Pancreas (tissue), 10 donors: ENCODE results near the gene GMPPA. TPM values are rescaled to one million over a fixed set of nuclear protein-coding genes. Genes with fewer than 3 reads are reported as not detected.

Experiments used
- ATAC-seq, 4 donors: fragments of 200-7000 bp; cut with Tn5 transposase; one replicate each; pipeline versions ENCODE4 v1.8.0 to v1.9.1; 2020; ENCODE audit warnings: mild to moderate bottlenecking in 4 of 4, moderate library complexity in 4 of 4
- DNase-seq, 6 donors: peaks; one replicate each; pipeline ENCODE4 v3.0.0-alpha.2; 2020
- FAIRE-seq: peaks from 2 replicates; lab custom pipeline; 2012; peaks lifted over from hg19 to GRCh38; lab: Jason Lieb, UNC
- H3K27ac ChIP-seq, 4 donors: fragments of 200-600 bp; sonication (generic); 1 replicate in 3 of 4; 2 replicates in 1 of 4; pipeline versions ENCODE4 v1.5.0 to v1.8.0; 2020
- H3K27me3 ChIP-seq, 4 donors: fragments of 200-600 bp; one replicate each; pipeline ENCODE4 v1.8.0; 2021
- H3K36me3 ChIP-seq, 3 donors: fragments of 200-600 bp; sonication (generic) in 1 of 3; one replicate each; pipeline versions ENCODE4 v1.5.0 to v1.8.0; 2020 to 2021
- H3K4me1 ChIP-seq, 3 donors: fragments of 200-600 bp; one replicate each; pipeline ENCODE4 v1.8.0; 2021
- H3K4me3 ChIP-seq, 4 donors: fragments of 200-600 bp; sonication (generic) in 2 of 4; one replicate each; pipeline versions ENCODE4 v1.5.0 to v1.8.0; 2020 to 2021
- H3K9me3 ChIP-seq, 4 donors: fragments of 200-600 bp; one replicate each; pipeline ENCODE4 v1.8.0; 2021
- CTCF ChIP-seq, 4 donors: fragments of 200-600 bp; sonication (generic) in 3 of 4; IDR thresholded peaks; one replicate each; pipeline versions ENCODE4 v1.5.0 to v1.8.0; 2021; ENCODE audit warnings: antibody characterized with exemption in 4 of 4
- WGBS, 2 donors: extraction: QIAGEN DNeasy Blood & Tissue Kit; methylation state at CpG; one replicate each; pipeline ENCODE4 v1.1.7; 2013; 5-methylcytosine and 5-hydroxymethylcytosine counted together
- intact Hi-C, 3 donors: fragments of 100-400 bp; cut with DNase I; formaldehyde crosslinking; loops; one replicate each; pipeline versions ENCODE4 v1.11.1 to v1.14.2; 2022
- polyA plus RNA-seq, 2 donors: library from polyadenylated mRNA; stranded (reverse); fragments of 200-250 nt; gene quantifications; one replicate each; pipeline ENCODE4 v1.2.3, GENCODE V29; 2013
- total RNA-seq, 6 donors: library from RNA; stranded (reverse); fragmentation: NEBNext Ultra II Directional in 4 of 6; extraction: Animal tissue kit (Norgen Biotek cat#: 25700) in 4 of 6; gene quantifications; one replicate each; pipeline versions ENCODE4 v1.2.1 to v1.2.4, GENCODE V29; 2021 to 2023
- donor health status: healthy with polysubstance abuse.
- donor health status: DM: no; HTN: no; CAD: no; lungs with moderate emphysema.
- donor health status: DM: no; HTN: no; CAD: no.
- donor health status: control.
- donor health status: control.
- donor health status: Bipolar disorder and iron deficiency.
- donor health status: DM: yes; HTN: yes; CAD: no.
- donor health status: DM: no; HTN: no; CAD: no.
- donor health status: DM: no; HTN: no; CAD: no.
- donor health status: DM: yes; HTN: yes; CAD: no.

GMPPA gene
- total and polyA plus RNA-seq, 8 donors: 24.4 to 90.8 (median 35.6) TPM

- no peak for FAIRE-seq
- DNase-seq: peak in 1 of 6 donors; percentile 76
These were observed 42.3 kb downstream of the GMPPA start for GRCh38 chr2:219540784-219541504.

GRCh38 chr2:219541611-219542180 is 43.0 kb downstream of the GMPPA start:
- Histone ChIP-seq H3K27ac (peak overlapping the region; percentile 5 to 98 (median 55)), H3K9me3 (no peaks in the 10 kb centered on the region), H3K36me3 (peaks cover 2 to 26% (median 19%) of the 10 kb centered on the region in 3 donors), H3K27me3 (no peaks in the 10 kb centered on the region), H3K4me3 (peak overlapping the region in 3 of 4 donors; percentile 79 to 92 (median 90)), H3K4me1 (peaks cover 0 to 9% (median 5%) of the 10 kb centered on the region in 3 donors)
- DNase-seq (peak; percentile 87 to 98 (median 95)), ATAC-seq (peak; percentile 48 to 75 (median 66)), FAIRE-seq (no peak)
- intact Hi-C loops: loop anchor here in 2 of 3 donors (2.0 to 5.0 kb wide), 2 partner anchors 101 kb away; no protein-coding TSS in a partner anchor
- TF ChIP-seq CTCF (IDR thresholded peaks at IDR 0.05): peak; percentile 86 to 96 (median 93)
- WGBS, 2 donors: 5 to 6% methylated on average over 41 to 48 of the region's 48 CpGs

More at GRCh38 chr2:219540784-219541504, 42.3 kb downstream of the GMPPA start:
- Histone ChIP-seq H3K27me3 (no peaks in the 10 kb centered on the region), H3K36me3 (peaks cover 2 to 26% (median 19%) of the 10 kb centered on the region in 3 donors), H3K4me1 (peaks cover 0 to 9% (median 5%) of the 10 kb centered on the region in 3 donors), H3K9me3 (no peaks in the 10 kb centered on the region), H3K4me3 (no peak overlapping the region), H3K27ac (no peak overlapping the region)
- intact Hi-C loops: loop anchor here in 2 of 3 donors (2.0 to 5.0 kb wide), 2 partner anchors 101 to 102 kb away; no protein-coding TSS in a partner anchor
- ATAC-seq: no peak
- TF ChIP-seq CTCF (IDR thresholded peaks at IDR 0.05): no peak
- WGBS, 2 donors: 80 to 87% methylated on average over 12 of the region's 12 CpGs

GRCh38 chr2:219542931-219543595 is 44.4 kb downstream of the GMPPA start:
- peaks cover 2 to 26% (median 19%) of the 10 kb centered on the region in 3 donors for H3K36me3 ChIP-seq
- ATAC-seq (peak; percentile 25 to 53 (median 40)), DNase-seq (peak in 2 of 6 donors; percentile 47 to 82), FAIRE-seq (no peak)
- H3K27ac ChIP-seq: peak overlapping the region; percentile 93 to 98 (median 96)
- H3K4me3 ChIP-seq: peak overlapping the region; percentile 75 to 92 (median 84)
- intact Hi-C loops: loop anchor here in 1 of 3 donors (5.0 kb wide), 1 partner anchor 99 kb away; no protein-coding TSS in a partner anchor
- H3K4me1 ChIP-seq: peaks cover 0 to 9% (median 5%) of the 10 kb centered on the region in 3 donors
- no peaks in the 10 kb centered on the region for H3K27me3 ChIP-seq
- WGBS, 2 donors: 0 to 1% methylated on average over 47 to 66 of the region's 66 CpGs
- no peak for TF ChIP-seq CTCF (IDR thresholded peaks at IDR 0.05)
- H3K9me3 ChIP-seq: no peaks in the 10 kb centered on the region

- no peaks in the 10 kb centered on the region for H3K9me3 ChIP-seq
- H3K27me3 ChIP-seq: no peaks in the 10 kb centered on the region
- FAIRE-seq (no peak), ATAC-seq (peak; percentile 88 to 93 (median 90)), DNase-seq (peak; percentile 96 to 100 (median 99))
- intact Hi-C loops: loop anchor here in 1 of 3 donors (5.0 kb wide), 1 partner anchor 99 kb away; no protein-coding TSS in a partner anchor
- no peak for TF ChIP-seq CTCF (IDR thresholded peaks at IDR 0.05)
- H3K4me3 ChIP-seq: peak within 1 kb of the TSS; percentile 75 to 92 (median 84)
- peak within 1 kb of the TSS; percentile 93 to 98 (median 96) for H3K27ac ChIP-seq
- WGBS, 2 donors: 0% methylated on average over 33 to 75 of the region's 75 CpGs
- H3K36me3 ChIP-seq: peaks cover 2 to 24% (median 15%) of the 10 kb centered on the region in 3 donors
- peaks cover 0 to 9% (median 5%) of the 10 kb centered on the region in 3 donors for H3K4me1 ChIP-seq
These were observed 45.1 kb downstream of the GMPPA start, which contains the start of the genes CHPF and TMEM198 for GRCh38 chr2:219543596-219544358. CHPF (minus strand) TSS chr2:219543809; CDS start chr2:219543538, 271 bp downstream. TMEM198 (plus strand) TSS chr2:219544028; CDS start chr2:219544728, 700 bp downstream.
